K562 (cell line): Measurements from ENCODE around the gene ENTPD8. TPM values are rescaled to one million over a fixed set of nuclear protein-coding genes. Genes with fewer than 3 reads are reported as not detected.
A peak's percentile ranks its signal among the peaks of the same experiment; 100 is the strongest.

Experiments
- ATAC-seq: fragments of 200-7000 bp; cut with Tn5 transposase; 3 replicates; pipeline ENCODE4 v1.9.1; 2020; ENCODE audit warnings: moderate library complexity
- BruUV-seq: library from RNA; stranded (reverse); fragments of 400-500 nt; replicated peaks from 2 replicates; lab custom pipeline; 2021; lab: Mats Ljungman, UMichigan
- CTCF ChIA-PET: fragments of 300-600 bp; formaldehyde crosslinking; extraction: SDS; loops from one replicate; lab custom pipeline; 2021; ENCODE audit warnings: low intra/inter-chr PET ratio; lab: Yijun Ruan, JAX
- POLR2A ChIA-PET: fragments of 300-600, 350-650 bp; sonication (Branson Sonifier 250); formaldehyde crosslinking; extraction: SDS; loops from one replicate; lab custom pipeline; 2021; ENCODE audit warnings: antibody characterized with exemption, inconsistent platforms; lab: Yijun Ruan, JAX
- DNase-seq, 4 experiments: peaks; one replicate each; pipeline versions ENCODE4 v3.0.0 to v3.0.0-alpha.2; 2011 to 2018; ENCODE audit warnings: low spot score in 3 of 4, mixed read lengths in 3 of 4; ENCODE audit errors: extremely low read depth in 1 of 4
- FAIRE-seq: peaks from 2 replicates; lab custom pipeline; 2011; peaks lifted over from hg19 to GRCh38; lab: Jason Lieb, UNC
- H2AFZ ChIP-seq: 2 replicates; pipeline ENCODE4 v1.6.0; 2011; ENCODE audit warnings: low read depth, low read length, control low read depth, inconsistent platforms
- H3K27ac ChIP-seq: fragments of 200-600 bp; 3 replicates; pipeline ENCODE4 v1.8.0; 2011; ENCODE audit warnings: low read depth, mild to moderate bottlenecking, control low read depth, inconsistent platforms, low read length, moderate library complexity, mixed read lengths; ENCODE audit errors: extremely low read depth
- H3K27me3 ChIP-seq, 2 experiments: fragments of 300-600 bp in 1 of 2; 2 replicates in 1 of 2; 3 replicates in 1 of 2; pipeline versions ENCODE4 v1.6.0 to v1.8.0; 2011; ENCODE audit warnings: inconsistent platforms in 2 of 2, low read length in 2 of 2, mild to moderate bottlenecking in 1 of 2, mixed read lengths in 1 of 2, moderate library complexity in 1 of 2; ENCODE audit not compliant: control insufficient read depth in 2 of 2, insufficient read depth in 2 of 2
- H3K36me3 ChIP-seq: fragments of 300-600 bp; 3 replicates; pipeline ENCODE4 v1.8.0; 2011; ENCODE audit warnings: mild to moderate bottlenecking, low read length, inconsistent platforms; ENCODE audit not compliant: control insufficient read depth, insufficient read depth
- H3K4me1 ChIP-seq, 2 experiments: fragments of 200-600 bp in 1 of 2; replicated peaks in 1 of 2; 2 replicates in 1 of 2; 3 replicates in 1 of 2; pipeline versions ENCODE4 v1.5.1 to v1.8.0; 2011; ENCODE audit warnings: inconsistent platforms in 2 of 2, low read length in 2 of 2, mild to moderate bottlenecking in 1 of 2, mixed read lengths in 1 of 2, moderate library complexity in 1 of 2; ENCODE audit not compliant: control insufficient read depth in 2 of 2, insufficient read depth in 2 of 2
- H3K4me2 ChIP-seq: 2 replicates; pipeline ENCODE4 v1.6.1; 2011; ENCODE audit warnings: low read length, control low read depth, inconsistent platforms, mixed read lengths; ENCODE audit not compliant: insufficient read depth
- H3K4me3 ChIP-seq: fragments of 200-600 bp; sonication (generic), shearing (Covaris generic); 2 replicates; pipeline ENCODE4 v1.5.1; 2016; ENCODE audit warnings: control low read depth, inconsistent platforms
- H3K79me2 ChIP-seq: fragments of 200-600 bp; 3 replicates; pipeline ENCODE4 v1.8.0; 2011; ENCODE audit warnings: low read length, inconsistent platforms; ENCODE audit not compliant: control insufficient read depth, insufficient read depth
- H3K9ac ChIP-seq, 2 experiments: 2 replicates each; pipeline versions ENCODE4 v1.6.0 to v1.6.1; 2011; ENCODE audit warnings: low read depth in 2 of 2, low read length in 2 of 2, control low read depth in 1 of 2, inconsistent platforms in 1 of 2, mild to moderate bottlenecking in 1 of 2, mixed read lengths in 1 of 2; ENCODE audit not compliant: insufficient read depth in 1 of 2
- H3K9me1 ChIP-seq: one replicate; pipeline ENCODE4 v1.6.0; 2011; ENCODE audit warnings: inconsistent platforms, mild to moderate bottlenecking, low read length, moderate library complexity; ENCODE audit not compliant: control insufficient read depth, insufficient read depth
- H3K9me3 ChIP-seq: replicated peaks from 2 replicates; pipeline ENCODE4 v1.5.1; 2011; ENCODE audit warnings: low read depth, low read length, inconsistent platforms; ENCODE audit not compliant: control insufficient read depth, insufficient read depth
- H4K20me1 ChIP-seq: replicated peaks from 2 replicates; pipeline ENCODE4 v1.6.1; 2011; ENCODE audit warnings: low read length, inconsistent platforms, mixed read lengths; ENCODE audit not compliant: control insufficient read depth, insufficient read depth
- BRD4 ChIP-seq: fragments of 200-600 bp; sonication (generic); IDR thresholded peaks from 2 replicates; pipeline ENCODE4 v1.6.1; 2017; ENCODE audit warnings: inconsistent platforms
- HLTF ChIP-seq: fragments of 450-650 bp; IDR thresholded peaks from 2 replicates; pipeline ENCODE4 v1.6.1; 2016
- HMG20B ChIP-seq: fragments of 250-450 bp; sonication (Bioruptor Pico); IDR thresholded peaks from 2 replicates; pipeline ENCODE4 v1.5.0; 2021; ENCODE audit warnings: mild to moderate bottlenecking
- ILF3 ChIP-seq: fragments of 450-650 bp; IDR thresholded peaks from 2 replicates; pipeline ENCODE4 v1.6.1; 2018; ENCODE audit warnings: antibody characterized with exemption, mild to moderate bottlenecking, moderate library complexity, borderline replicate concordance
- KAT2B ChIP-seq: IDR thresholded peaks from one replicate; pipeline ENCODE4 v1.6.1; 2012; ENCODE audit warnings: low read depth, mild to moderate bottlenecking, control low read depth, inconsistent platforms, low read length, moderate library complexity
- PHTF2 ChIP-seq: fragments of 250-450 bp; sonication (Bioruptor Pico); IDR thresholded peaks from 2 replicates; pipeline ENCODE4 v1.5.0; 2021; ENCODE audit warnings: mild to moderate bottlenecking
- SIRT6 ChIP-seq: IDR thresholded peaks from one replicate; pipeline ENCODE4 v1.6.1; 2012; ENCODE audit warnings: low read depth, mild to moderate bottlenecking, control low read depth, inconsistent platforms, low read length, moderate library complexity
- SMARCC2 ChIP-seq: fragments of 450-650 bp; IDR thresholded peaks from 2 replicates; pipeline ENCODE4 v1.6.1; 2017; ENCODE audit warnings: antibody characterized with exemption, moderate library complexity, mild to moderate bottlenecking, low read depth
- SOX6 ChIP-seq: fragments of 450-650 bp; IDR thresholded peaks from 2 replicates; pipeline ENCODE4 v1.6.1; 2014; ENCODE audit warnings: mild to moderate bottlenecking
- SUPT5H ChIP-seq: fragments of 450-650 bp; IDR thresholded peaks from 2 replicates; pipeline ENCODE4 v1.6.1; 2016
- TGIF2 ChIP-seq: sonication (generic); formaldehyde crosslinking; IDR thresholded peaks from 2 replicates; pipeline ENCODE4 v1.8.1; 2022; ENCODE audit warnings: mild to moderate bottlenecking, missing genetic modification reagents, moderate library complexity
- ZNF146 ChIP-seq: IDR thresholded peaks from one replicate; pipeline ENCODE4 v1.6.1; 2018; ENCODE audit warnings: missing compliant biosample characterization; ENCODE audit not compliant: unreplicated experiment
- ZNF217 ChIP-seq: sonication (generic); formaldehyde crosslinking; IDR thresholded peaks from 2 replicates; pipeline ENCODE4 v1.8.0; 2022; ENCODE audit warnings: mild to moderate bottlenecking, missing genetic modification reagents
- WGBS: fragments of 100-300 bp; shearing (Covaris generic); methylation state at CpG from one replicate; pipeline ENCODE4 v1.1.6; 2016; ENCODE audit warnings: low coverage, mixed read lengths; ENCODE audit not compliant: insufficient coverage; ENCODE audit errors: missing lambda C conversion rate; 5-methylcytosine and 5-hydroxymethylcytosine counted together
- in situ Hi-C: fragments of 300-500 bp; cut with MboI; formaldehyde crosslinking; loops from 4 replicates; pipeline ENCODE4 v1.15.0; 2018; ENCODE audit warnings: inconsistent platforms, mixed read lengths
- intact Hi-C: fragments of 100-400 bp; cut with micrococcal nuclease; formaldehyde crosslinking; loops from 2 replicates; pipeline ENCODE4 v1.14.2; 2022
- polyA plus RNA-seq, 8 experiments: library from polyadenylated mRNA; depleted of rRNA in 4 of 8; stranded (reverse) in 5 of 8; unstranded in 3 of 8; fragments of >200 nt; fragmentation: Nextera tagmentation in 2 of 8; fragmentation: Illumina TruSeq in 1 of 8; extraction: Ambion mirVana in 2 of 8; extraction: Trizol in 1 of 8; gene quantifications; 2 replicates each; pipeline versions ENCODE4 v1.2.1 to v1.2.3, GENCODE V29; 2011 to 2014; ENCODE audit warnings: inconsistent platforms in 1 of 8, missing spikeins in 1 of 8
- total RNA-seq, 7 experiments: library from RNA; depleted of rRNA in 6 of 7; stranded (reverse); fragments of >200 nt in 6 of 7; fragmentation: Illumina TruSeq in 2 of 7; extraction: Trizol in 2 of 7; gene quantifications; 2 replicates each; pipeline versions ENCODE4 v1.2.1 to v1.2.3, GENCODE V29; 2011 to 2021; ENCODE audit warnings: low replicate concordance in 1 of 7
- TF ChIP-seq, protein P1 (sequence below): fragments of 250-450 bp; sonication (Bioruptor Pico); IDR thresholded peaks from 2 replicates; pipeline ENCODE4 v1.9.0; 2021; ENCODE audit warnings: mild to moderate bottlenecking, inconsistent platforms
- TF ChIP-seq, protein P2 (sequence below): fragments of 450-650 bp; IDR thresholded peaks from 2 replicates; pipeline ENCODE4 v1.6.1; 2017; ENCODE audit warnings: antibody characterized with exemption, mild to moderate bottlenecking

ENTPD8 gene
- total and polyA plus RNA-seq, 9 of the 15 experiments (the other 6 are each of a cell fraction or from before 2014, with no cell fraction given) = 0.06 to 0.27 (median 0.19) TPM; not detected in 5

DNA sequence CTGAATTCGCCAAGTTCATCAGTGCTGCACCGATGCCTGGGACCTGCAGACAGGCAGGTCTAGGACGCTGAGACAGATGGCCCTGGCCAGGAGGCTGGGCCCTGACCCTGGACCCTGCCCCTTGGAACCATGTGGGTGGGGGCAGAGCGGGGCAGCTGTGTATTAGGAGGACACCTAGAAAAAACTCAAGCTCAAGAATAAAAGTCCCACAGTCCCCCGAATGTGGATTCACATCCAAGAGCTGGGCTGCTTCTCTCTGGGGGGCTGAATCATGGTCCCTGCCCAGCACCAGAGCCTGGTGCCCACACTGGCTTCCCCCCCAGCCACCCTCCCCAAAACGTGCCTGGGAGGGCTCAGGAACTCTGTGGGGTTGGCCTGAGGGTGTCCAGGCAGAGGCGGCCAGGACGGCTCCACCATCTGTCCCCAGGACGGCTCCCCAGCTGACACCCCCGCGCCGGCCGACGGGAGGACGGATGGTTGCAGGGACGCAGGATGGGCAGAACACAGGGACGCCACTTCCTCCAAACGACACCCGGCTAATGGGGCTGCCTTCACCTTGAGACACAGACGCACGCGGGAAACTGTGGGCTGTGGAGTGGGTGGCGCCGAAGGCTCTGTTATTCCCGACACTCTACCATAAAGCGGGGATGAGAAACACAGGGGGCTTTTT, 53.1 kb downstream of the ENTPD8 start (continued):
- TF ChIP-seq, protein P1, sequence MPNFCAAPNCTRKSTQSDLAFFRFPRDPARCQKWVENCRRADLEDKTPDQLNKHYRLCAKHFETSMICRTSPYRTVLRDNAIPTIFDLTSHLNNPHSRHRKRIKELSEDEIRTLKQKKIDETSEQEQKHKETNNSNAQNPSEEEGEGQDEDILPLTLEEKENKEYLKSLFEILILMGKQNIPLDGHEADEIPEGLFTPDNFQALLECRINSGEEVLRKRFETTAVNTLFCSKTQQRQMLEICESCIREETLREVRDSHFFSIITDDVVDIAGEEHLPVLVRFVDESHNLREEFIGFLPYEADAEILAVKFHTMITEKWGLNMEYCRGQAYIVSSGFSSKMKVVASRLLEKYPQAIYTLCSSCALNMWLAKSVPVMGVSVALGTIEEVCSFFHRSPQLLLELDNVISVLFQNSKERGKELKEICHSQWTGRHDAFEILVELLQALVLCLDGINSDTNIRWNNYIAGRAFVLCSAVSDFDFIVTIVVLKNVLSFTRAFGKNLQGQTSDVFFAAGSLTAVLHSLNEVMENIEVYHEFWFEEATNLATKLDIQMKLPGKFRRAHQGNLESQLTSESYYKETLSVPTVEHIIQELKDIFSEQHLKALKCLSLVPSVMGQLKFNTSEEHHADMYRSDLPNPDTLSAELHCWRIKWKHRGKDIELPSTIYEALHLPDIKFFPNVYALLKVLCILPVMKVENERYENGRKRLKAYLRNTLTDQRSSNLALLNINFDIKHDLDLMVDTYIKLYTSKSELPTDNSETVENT (CRISPR knock-in tag) = no peak
- TF ChIP-seq SOX6 = no peak
- no peak for TF ChIP-seq SMARCC2

DNA sequence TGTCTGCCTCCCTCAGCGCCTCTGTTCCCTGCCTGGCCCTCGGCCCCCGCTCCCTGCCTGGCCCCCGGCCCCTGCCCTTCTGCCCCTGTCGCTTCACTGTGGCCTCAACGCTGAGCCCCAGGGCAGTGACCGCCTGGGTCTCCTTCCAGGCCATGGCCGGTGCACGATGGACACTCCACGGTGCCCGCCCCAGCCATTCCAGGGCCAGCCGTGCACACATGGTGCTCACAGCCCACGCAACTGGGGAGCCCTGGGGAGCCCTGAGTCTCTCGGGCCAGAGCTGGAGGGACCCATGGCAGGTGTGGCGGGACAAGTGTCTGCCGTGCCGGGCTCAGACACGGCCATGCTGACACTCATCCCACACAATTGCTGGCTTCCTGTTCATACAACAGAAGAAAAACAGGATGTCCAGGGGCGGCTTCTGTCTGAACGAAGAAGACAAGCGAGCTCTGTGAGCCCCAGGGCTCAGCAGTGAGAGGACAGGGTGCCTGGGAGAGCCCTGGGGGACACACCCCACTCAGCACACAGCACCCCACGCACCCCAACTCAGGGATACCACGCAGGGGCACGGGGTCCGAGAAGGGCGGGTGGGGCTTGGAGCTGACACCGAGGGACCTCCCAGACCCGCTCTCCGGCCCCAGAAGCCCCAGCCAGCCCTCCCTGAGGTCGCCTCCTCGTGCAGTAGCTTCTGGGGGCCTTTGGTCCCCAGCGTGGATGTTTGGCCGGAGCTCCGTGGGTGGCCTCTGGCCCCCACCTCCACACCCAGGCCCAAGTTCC, 53.9 kb downstream of the ENTPD8 start:
- Histone ChIP-seq H4K20me1 (no peaks in the 10 kb centered on the region), H3K4me2 (no peak overlapping the region), H3K4me1 (peaks cover 8 to 69% of the 10 kb centered on the region in 2 experiments; a peak in 4 of 5 replicates), H2AFZ (no peak overlapping the region), H3K79me2 (no peaks in the 10 kb centered on the region), H3K4me3 (no peak overlapping the region), H3K27me3 (no peaks in the 10 kb centered on the region), H3K9me3 (no peaks in the 10 kb centered on the region), H3K27ac (no peak overlapping the region), H3K9me1 (no peaks in the 10 kb centered on the region), H3K9ac (peak overlapping the region in 1 of 2 experiments; percentile 58; a peak in 2 of 4 replicates), H3K36me3 (0 out of 3 replicates have a peak, but pooled peaks cover 2% of the 10 kb centered on the region)
- in situ Hi-C loops = no loop called here
- no peak for FAIRE-seq
- no peak for ATAC-seq
- intact Hi-C loops = no loop called here
- WGBS = 71% methylated on average over 15 of the region's 34 CpGs
- no peak for DNase-seq
- CTCF ChIA-PET = no interaction called here
- POLR2A ChIA-PET = interaction anchor here (0.6 to 0.8 kb wide), 4 partner anchors 14 to 1258 kb away, joined by 3 read pairs; no protein-coding TSS in a partner anchor
- no TSS peak for BruUV-seq
- TF ChIP-seq SIRT6 (no peak), BRD4 (no peak), ZNF217 (CRISPR knock-in tag) (no peak), KAT2B (no peak), SUPT5H (no peak), ZNF146 (CRISPR knock-in tag) (no peak), TGIF2 (CRISPR knock-in tag) (no peak), ILF3 (no peak), HMG20B (CRISPR knock-in tag) (no peak), PHTF2 (CRISPR knock-in tag) (no peak), HLTF (no peak)
- TF ChIP-seq, protein P2, sequence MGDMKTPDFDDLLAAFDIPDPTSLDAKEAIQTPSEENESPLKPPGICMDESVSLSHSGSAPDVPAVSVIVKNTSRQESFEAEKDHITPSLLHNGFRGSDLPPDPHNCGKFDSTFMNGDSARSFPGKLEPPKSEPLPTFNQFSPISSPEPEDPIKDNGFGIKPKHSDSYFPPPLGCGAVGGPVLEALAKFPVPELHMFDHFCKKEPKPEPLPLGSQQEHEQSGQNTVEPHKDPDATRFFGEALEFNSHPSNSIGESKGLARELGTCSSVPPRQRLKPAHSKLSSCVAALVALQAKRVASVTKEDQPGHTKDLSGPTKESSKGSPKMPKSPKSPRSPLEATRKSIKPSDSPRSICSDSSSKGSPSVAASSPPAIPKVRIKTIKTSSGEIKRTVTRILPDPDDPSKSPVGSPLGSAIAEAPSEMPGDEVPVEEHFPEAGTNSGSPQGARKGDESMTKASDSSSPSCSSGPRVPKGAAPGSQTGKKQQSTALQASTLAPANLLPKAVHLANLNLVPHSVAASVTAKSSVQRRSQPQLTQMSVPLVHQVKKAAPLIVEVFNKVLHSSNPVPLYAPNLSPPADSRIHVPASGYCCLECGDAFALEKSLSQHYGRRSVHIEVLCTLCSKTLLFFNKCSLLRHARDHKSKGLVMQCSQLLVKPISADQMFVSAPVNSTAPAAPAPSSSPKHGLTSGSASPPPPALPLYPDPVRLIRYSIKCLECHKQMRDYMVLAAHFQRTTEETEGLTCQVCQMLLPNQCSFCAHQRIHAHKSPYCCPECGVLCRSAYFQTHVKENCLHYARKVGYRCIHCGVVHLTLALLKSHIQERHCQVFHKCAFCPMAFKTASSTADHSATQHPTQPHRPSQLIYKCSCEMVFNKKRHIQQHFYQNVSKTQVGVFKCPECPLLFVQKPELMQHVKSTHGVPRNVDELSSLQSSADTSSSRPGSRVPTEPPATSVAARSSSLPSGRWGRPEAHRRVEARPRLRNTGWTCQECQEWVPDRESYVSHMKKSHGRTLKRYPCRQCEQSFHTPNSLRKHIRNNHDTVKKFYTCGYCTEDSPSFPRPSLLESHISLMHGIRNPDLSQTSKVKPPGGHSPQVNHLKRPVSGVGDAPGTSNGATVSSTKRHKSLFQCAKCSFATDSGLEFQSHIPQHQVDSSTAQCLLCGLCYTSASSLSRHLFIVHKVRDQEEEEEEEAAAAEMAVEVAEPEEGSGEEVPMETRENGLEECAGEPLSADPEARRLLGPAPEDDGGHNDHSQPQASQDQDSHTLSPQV = no peak
